HG03060 (cell line): ENCODE data around the gene CD6.
"Not testable (repeated sequence)": the region's sequence is repeated elsewhere in the genome, so short reads cannot be mapped to it uniquely, and the experiment has no call there.

Source experiments
- ATAC-seq: cut with Tn5 transposase; IDR thresholded peaks from one replicate; pipeline ENCODE4 v1.9.1; 2021; ENCODE audit warnings: low read depth, moderate number of reproducible peaks; ENCODE audit not compliant: unreplicated experiment

The CD6 gene

GRCh38 chr11:60951904-60952741, 19.4 kb upstream of the CD6 start, which contains the start of gene SLC15A3:
Gene SLC15A3 (minus strand): TSS chr11:60952176. CDS start chr11:60951551, 625 bp downstream.
- ATAC-seq = peak; percentile 42

GRCh38 chr11:60952742-60953170, 18.7 kb upstream of the CD6 start:
- ATAC-seq = no peak

GRCh38 chr11:60953781-60954180, 17.7 kb upstream of the CD6 start:
- no peak for ATAC-seq

- ATAC-seq = no peak
Observed at GRCh38 chr11:60954421-60954820, 17.1 kb upstream of the CD6 start.

- no peak for ATAC-seq
Observed at GRCh38 chr11:60955571-60955970, 15.9 kb upstream of the CD6 start.

GRCh38 chr11:60957188-60957587, 14.3 kb upstream of the CD6 start:
- ATAC-seq = no peak

- no peak for ATAC-seq
Observed at GRCh38 chr11:60959431-60959830, 12.0 kb upstream of the CD6 start.

GRCh38 chr11:60960405-60960804, 11.1 kb upstream of the CD6 start:
- no peak for ATAC-seq

- ATAC-seq = no peak
Observed at GRCh38 chr11:60964801-60965200, 6.7 kb upstream of the CD6 start.

GRCh38 chr11:60966890-60967289, 4.6 kb upstream of the CD6 start:
- ATAC-seq = no peak

- ATAC-seq = no peak
Observed at GRCh38 chr11:60968223-60968622, 3.3 kb upstream of the CD6 start.

- no peak for ATAC-seq
Observed at GRCh38 chr11:60970369-60970774, 1.1 kb upstream of the CD6 start.

- ATAC-seq = no peak
Observed at GRCh38 chr11:60970890-60971289, 590 bp upstream of the CD6 start.

GRCh38 chr11:60972182-60973030, 926 bp downstream of the CD6 start:
- ATAC-seq = no peak

- no peak for ATAC-seq
Observed at GRCh38 chr11:60973699-60974098, 2.2 kb downstream of the CD6 start.

- not testable (repeated sequence) for ATAC-seq
Observed at GRCh38 chr11:60974316-60974715, 2.8 kb downstream of the CD6 start.

GRCh38 chr11:60974726-60975125, 3.2 kb downstream of the CD6 start:
- ATAC-seq = no peak

GRCh38 chr11:60977224-60977623, 5.7 kb downstream of the CD6 start:
- no peak for ATAC-seq

GRCh38 chr11:60977836-60978235, 6.4 kb downstream of the CD6 start:
- ATAC-seq = no peak

GRCh38 chr11:60978546-60979380, 7.3 kb downstream of the CD6 start:
- no peak for ATAC-seq

GRCh38 chr11:60981515-60981914, 10.0 kb downstream of the CD6 start:
- no peak for ATAC-seq
